ENCODE data around the gene OR7G3. TPM values are rescaled to one million over a fixed set of nuclear protein-coding genes. Genes with fewer than 3 reads are reported as not detected.

OR7G3 gene
- total RNA-seq, 1 donor from 2014 or later: not detected

DNA sequence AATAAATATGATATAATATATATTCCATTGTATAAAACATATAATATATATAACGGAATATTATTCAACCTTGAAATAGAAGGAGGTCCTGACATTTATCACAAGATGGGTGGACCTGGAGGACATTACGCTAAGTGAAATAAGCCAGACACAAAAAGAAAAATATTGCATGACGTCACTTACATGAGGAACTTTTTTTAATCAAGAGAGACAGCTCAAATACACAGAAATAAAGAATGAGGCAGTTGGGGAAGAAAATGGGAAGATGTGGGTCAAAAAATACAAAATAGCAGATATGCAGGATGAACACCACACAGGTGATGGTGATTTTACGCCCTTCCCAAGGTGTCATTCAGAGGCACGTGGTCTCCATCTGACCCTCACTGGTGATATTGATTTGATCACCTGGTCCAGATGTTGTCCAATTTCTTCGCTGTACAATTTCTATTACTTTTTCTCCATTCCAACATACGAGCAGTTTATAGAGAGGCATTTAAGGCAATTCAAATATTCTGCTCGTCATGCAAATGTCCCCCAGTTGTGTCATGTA, 12.9 kb upstream of the OR7G3 start:
- peaks cover 3% of the 10 kb centered on the region for H3K27me3 Mint-ChIP-seq (ENCODE audit: low read depth)
- peak overlapping the region; percentile 97 for H3K4me3 Mint-ChIP-seq
- no peak for DNase-seq (ENCODE audit: low spot score in 2 of 2, unreplicated experiment in 2 of 2)
- H3K27ac Mint-ChIP-seq: peak overlapping the region; percentile 97
- peaks cover 23% of the 10 kb centered on the region for H3K36me3 Mint-ChIP-seq
- H3K4me1 Mint-ChIP-seq: peaks cover 16% of the 10 kb centered on the region
- TF ChIP-seq, protein P1, sequence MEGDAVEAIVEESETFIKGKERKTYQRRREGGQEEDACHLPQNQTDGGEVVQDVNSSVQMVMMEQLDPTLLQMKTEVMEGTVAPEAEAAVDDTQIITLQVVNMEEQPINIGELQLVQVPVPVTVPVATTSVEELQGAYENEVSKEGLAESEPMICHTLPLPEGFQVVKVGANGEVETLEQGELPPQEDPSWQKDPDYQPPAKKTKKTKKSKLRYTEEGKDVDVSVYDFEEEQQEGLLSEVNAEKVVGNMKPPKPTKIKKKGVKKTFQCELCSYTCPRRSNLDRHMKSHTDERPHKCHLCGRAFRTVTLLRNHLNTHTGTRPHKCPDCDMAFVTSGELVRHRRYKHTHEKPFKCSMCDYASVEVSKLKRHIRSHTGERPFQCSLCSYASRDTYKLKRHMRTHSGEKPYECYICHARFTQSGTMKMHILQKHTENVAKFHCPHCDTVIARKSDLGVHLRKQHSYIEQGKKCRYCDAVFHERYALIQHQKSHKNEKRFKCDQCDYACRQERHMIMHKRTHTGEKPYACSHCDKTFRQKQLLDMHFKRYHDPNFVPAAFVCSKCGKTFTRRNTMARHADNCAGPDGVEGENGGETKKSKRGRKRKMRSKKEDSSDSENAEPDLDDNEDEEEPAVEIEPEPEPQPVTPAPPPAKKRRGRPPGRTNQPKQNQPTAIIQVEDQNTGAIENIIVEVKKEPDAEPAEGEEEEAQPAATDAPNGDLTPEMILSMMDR (IDR thresholded peaks at IDR 0.05; ENCODE audit: unreplicated experiment): no peak
- peaks cover 15% of the 10 kb centered on the region for H3K9me3 Mint-ChIP-seq

DNA sequence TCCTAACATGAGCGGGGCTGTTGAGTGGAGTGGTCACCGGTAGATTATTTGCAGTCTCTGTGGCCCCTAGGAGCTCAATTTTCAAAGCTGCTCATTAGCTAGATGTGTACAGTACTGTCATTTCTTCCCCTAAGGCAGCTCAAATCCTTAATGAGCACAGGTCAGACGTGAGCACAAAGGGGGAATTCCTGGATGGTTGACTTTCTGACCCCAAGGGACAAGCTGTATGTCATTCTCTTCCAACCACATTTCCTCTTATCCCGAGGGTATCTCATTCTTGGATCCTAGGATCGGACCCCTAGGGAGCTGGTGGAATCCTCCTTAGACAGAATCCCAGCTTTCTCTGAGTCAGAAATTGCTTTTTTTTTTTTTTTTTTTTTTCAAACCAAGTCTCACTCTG, 5.7 kb upstream of the OR7G3 start:
- no peaks in the 10 kb centered on the region for H3K36me3 Mint-ChIP-seq
- H3K4me3 Mint-ChIP-seq: no peak overlapping the region
- H3K9me3 Mint-ChIP-seq: peaks cover 2% of the 10 kb centered on the region
- H3K27me3 Mint-ChIP-seq (ENCODE audit: low read depth): peaks cover 3% of the 10 kb centered on the region
- no peak for DNase-seq (ENCODE audit: low spot score in 2 of 2, unreplicated experiment in 2 of 2)
- H3K27ac Mint-ChIP-seq: no peak overlapping the region
- no peaks in the 10 kb centered on the region for H3K4me1 Mint-ChIP-seq
- TF ChIP-seq, protein P1 (IDR thresholded peaks at IDR 0.05; ENCODE audit: unreplicated experiment): no peak

DNA sequence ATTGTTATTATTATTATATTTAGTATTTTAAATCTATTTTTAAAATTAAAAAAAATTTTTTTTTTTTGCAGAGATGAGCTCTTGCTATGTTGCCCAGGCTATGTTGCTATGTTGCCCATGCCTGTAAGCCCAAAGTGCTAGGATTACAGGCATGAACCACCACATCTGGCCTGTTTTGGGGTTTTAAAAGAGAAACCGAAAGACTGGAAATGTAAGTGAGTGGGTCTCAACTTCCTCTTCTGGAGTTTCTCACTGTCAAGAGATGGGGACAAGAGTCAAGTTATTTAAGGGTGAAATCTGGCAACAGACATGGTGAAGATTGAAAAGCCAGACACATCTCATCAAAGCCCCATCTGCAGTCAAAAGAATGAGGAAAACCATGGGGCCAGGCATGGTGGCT, 4.2 kb upstream of the OR7G3 start:
- Mint-ChIP-seq H3K4me3 (no peak overlapping the region), H3K4me1 (no peaks in the 10 kb centered on the region), H3K27me3 (ENCODE audit: low read depth) (no peaks in the 10 kb centered on the region), H3K9me3 (peaks cover 12% of the 10 kb centered on the region), H3K36me3 (no peaks in the 10 kb centered on the region), H3K27ac (no peak overlapping the region)
- TF ChIP-seq, protein P1 (IDR thresholded peaks at IDR 0.05; ENCODE audit: unreplicated experiment): no peak
- DNase-seq (ENCODE audit: low spot score in 2 of 2, unreplicated experiment in 2 of 2): no peak

DNA sequence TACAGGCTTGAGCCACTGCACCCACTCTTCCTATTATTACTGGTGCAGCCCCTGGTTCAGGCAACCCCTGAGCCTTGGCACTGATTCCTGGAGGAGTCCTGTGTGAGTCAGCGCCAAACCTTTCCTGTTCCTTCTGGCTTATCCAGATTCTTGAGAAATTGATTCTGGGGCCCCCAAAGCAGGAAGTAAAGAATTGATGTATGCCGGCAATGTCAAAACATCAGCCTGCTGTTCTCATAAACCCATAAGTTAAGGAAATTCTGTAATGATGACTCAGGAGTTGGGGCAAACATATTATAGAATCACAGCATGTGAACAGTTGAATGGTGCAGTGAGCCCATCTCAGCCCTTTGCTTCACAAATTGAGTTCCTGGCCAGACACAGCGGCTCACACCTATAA, 1.4 kb upstream of the OR7G3 start:
- no peak for DNase-seq (ENCODE audit: low spot score in 2 of 2, unreplicated experiment in 2 of 2)
- H3K4me1 Mint-ChIP-seq: no peaks in the 10 kb centered on the region

DNA sequence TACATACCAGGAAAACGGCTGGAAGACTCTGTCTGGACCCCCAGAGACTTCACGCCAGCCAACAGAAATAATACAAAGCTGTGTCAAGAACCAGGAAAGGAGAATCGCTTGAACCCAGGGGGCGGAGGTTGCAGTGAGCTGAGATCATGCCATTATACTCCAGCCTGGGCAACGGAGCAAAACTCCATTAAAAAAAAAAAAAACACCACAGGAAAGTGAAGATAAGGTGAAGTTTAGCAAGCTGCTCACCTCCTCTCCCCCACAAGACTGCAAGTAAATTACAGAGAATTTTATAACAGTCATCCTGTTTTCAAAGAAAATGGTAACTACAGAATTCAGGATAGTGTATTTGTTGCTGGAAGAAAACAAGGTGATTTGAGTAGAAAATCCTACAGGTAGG, 10.2 kb downstream of the OR7G3 start:
- no peak overlapping the region for H3K4me3 Mint-ChIP-seq
- H3K9me3 Mint-ChIP-seq: peaks cover 49% of the 10 kb centered on the region
- H3K27me3 Mint-ChIP-seq (ENCODE audit: low read depth): no peaks in the 10 kb centered on the region
- no peak overlapping the region for H3K27ac Mint-ChIP-seq
- DNase-seq (ENCODE audit: low spot score in 2 of 2, unreplicated experiment in 2 of 2): no peak
- no peaks in the 10 kb centered on the region for H3K4me1 Mint-ChIP-seq
- H3K36me3 Mint-ChIP-seq: peaks cover 5% of the 10 kb centered on the region
- TF ChIP-seq, protein P1 (IDR thresholded peaks at IDR 0.05; ENCODE audit: unreplicated experiment): no peak

More for the DNA sequence above, 1.4 kb upstream of the OR7G3 start:
- no peaks in the 10 kb centered on the region for H3K36me3 Mint-ChIP-seq
- peaks cover 21% of the 10 kb centered on the region for H3K9me3 Mint-ChIP-seq
- H3K27me3 Mint-ChIP-seq (ENCODE audit: low read depth): no peaks in the 10 kb centered on the region
- TF ChIP-seq, protein P1 (IDR thresholded peaks at IDR 0.05; ENCODE audit: unreplicated experiment): no peak
- H3K27ac Mint-ChIP-seq: no peak overlapping the region
- H3K4me3 Mint-ChIP-seq: no peak overlapping the region
